Hepatocyte (in vitro differentiated cells): ENCODE results near the gene R3HDML. TPM values are rescaled to one million over a fixed set of nuclear protein-coding genes. Genes with fewer than 3 reads are reported as not detected.

Experiments
- DNase-seq: peaks from one replicate; pipeline ENCODE4 v3.0.0-alpha.2; 2016; ENCODE audit warnings: low spot score
- H2AFZ ChIP-seq: fragments of 200-600 bp; sonication (generic); 2 replicates; pipeline ENCODE4 v1.6.0; 2016; ENCODE audit warnings: antibody characterized with exemption, mild to moderate bottlenecking
- H3K27ac ChIP-seq: fragments of 200-600 bp; sonication (generic); 2 replicates; pipeline ENCODE4 v1.5.1; 2016; ENCODE audit warnings: mild to moderate bottlenecking
- H3K27me3 ChIP-seq: fragments of 200-600 bp; sonication (generic); 2 replicates; pipeline ENCODE4 v1.6.1; 2016
- H3K36me3 ChIP-seq: fragments of 200-600 bp; sonication (generic); replicated peaks from 2 replicates; pipeline ENCODE4 v1.5.1; 2016; ENCODE audit warnings: low read depth; ENCODE audit not compliant: insufficient read depth
- H3K4me1 ChIP-seq: fragments of 200-600 bp; sonication (generic); 2 replicates; pipeline ENCODE4 v1.5.1; 2016; ENCODE audit warnings: mild to moderate bottlenecking, moderate library complexity; ENCODE audit not compliant: insufficient read depth
- H3K4me2 ChIP-seq: fragments of 200-600 bp; sonication (generic); 2 replicates; pipeline ENCODE4 v1.6.0; 2016
- H3K4me3 ChIP-seq: fragments of 200-600 bp; sonication (generic); 2 replicates; pipeline ENCODE4 v1.5.1; 2016; ENCODE audit warnings: mild to moderate bottlenecking
- H3K79me2 ChIP-seq: fragments of 200-600 bp; sonication (generic); 2 replicates; pipeline ENCODE4 v1.6.0; 2017; ENCODE audit warnings: mild to moderate bottlenecking
- H3K9me2 ChIP-seq: fragments of 200-600 bp; sonication (generic); replicated peaks from 2 replicates; pipeline ENCODE4 v1.6.0; 2017; ENCODE audit warnings: mild to moderate bottlenecking; ENCODE audit not compliant: insufficient read depth
- H3K9me3 ChIP-seq: fragments of 200-600 bp; sonication (generic); 2 replicates; pipeline ENCODE4 v1.5.1; 2016; ENCODE audit warnings: low read depth, mild to moderate bottlenecking
- H4K20me1 ChIP-seq: fragments of 200-600 bp; sonication (generic); 2 replicates; pipeline ENCODE4 v1.6.0; 2016; ENCODE audit warnings: mild to moderate bottlenecking; ENCODE audit not compliant: insufficient read depth, poor library complexity, severe bottlenecking
- EZH2 ChIP-seq: fragments of 200-600 bp; sonication (generic); IDR thresholded peaks from 2 replicates; pipeline ENCODE4 v1.6.1; 2016; ENCODE audit warnings: antibody characterized with exemption, mild to moderate bottlenecking, borderline replicate concordance
- EZH2phosphoT487 ChIP-seq: fragments of 200-600 bp; sonication (generic); IDR thresholded peaks from one replicate; pipeline ENCODE4 v1.6.1; 2018; ENCODE audit warnings: antibody characterized with exemption, mild to moderate bottlenecking, low read depth, moderate library complexity; ENCODE audit not compliant: unreplicated experiment, severe bottlenecking
- WGBS: methylation state at CpG from one replicate; pipeline ENCODE4 v1.1.6; 2016; ENCODE audit warnings: low lambda C conversion rate; ENCODE audit errors: missing lambda C conversion rate; 5-methylcytosine and 5-hydroxymethylcytosine counted together
- polyA plus RNA-seq: library from polyadenylated mRNA; unstranded; fragments of >200 nt; fragmentation: Nextera tagmentation; extraction: Ambion mirVana; gene quantifications from 2 replicates; pipeline ENCODE4 v1.2.1, GENCODE V29; 2016
- total RNA-seq: library from RNA; depleted of rRNA; stranded (reverse); fragments of >200 nt; gene quantifications from 2 replicates; pipeline ENCODE4 v1.2.3, GENCODE V29; 2014
- TF ChIP-seq, protein P1 (sequence below): fragments of 200-600 bp; sonication (generic); IDR thresholded peaks from 2 replicates; pipeline ENCODE4 v1.5.1; 2016; ENCODE audit warnings: antibody characterized with exemption, mild to moderate bottlenecking; ENCODE audit not compliant: poor library complexity

The R3HDML gene, protein sequence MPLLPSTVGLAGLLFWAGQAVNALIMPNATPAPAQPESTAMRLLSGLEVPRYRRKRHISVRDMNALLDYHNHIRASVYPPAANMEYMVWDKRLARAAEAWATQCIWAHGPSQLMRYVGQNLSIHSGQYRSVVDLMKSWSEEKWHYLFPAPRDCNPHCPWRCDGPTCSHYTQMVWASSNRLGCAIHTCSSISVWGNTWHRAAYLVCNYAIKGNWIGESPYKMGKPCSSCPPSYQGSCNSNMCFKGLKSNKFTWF
- total RNA-seq = 0.23 TPM in 1 of 2 replicates, not detected in the other
- 0.21 TPM in 1 of 2 replicates, not detected in the other for polyA plus RNA-seq

GRCh38 chr20:44336725-44337380 lies at the start of gene R3HDML:
R3HDML (plus strand) TSS chr20:44337043; CDS start chr20:44337158, 115 bp downstream.
- Histone ChIP-seq H3K27me3 (no peaks in the 10 kb centered on the region), H3K27ac (no peak within 1 kb of the TSS), H4K20me1 (no peaks in the 10 kb centered on the region), H3K4me2 (no peak within 1 kb of the TSS), H3K4me3 (no peak within 1 kb of the TSS), H3K4me1 (no peaks in the 10 kb centered on the region), H3K9me2 (no peaks in the 10 kb centered on the region), H3K79me2 (no peaks in the 10 kb centered on the region), H3K36me3 (no peaks in the 10 kb centered on the region), H2AFZ (no peak within 1 kb of the TSS), H3K9me3 (no peaks in the 10 kb centered on the region)
- TF ChIP-seq EZH2 (no peak), EZH2phosphoT487 (no peak)
- TF ChIP-seq, protein P1, sequence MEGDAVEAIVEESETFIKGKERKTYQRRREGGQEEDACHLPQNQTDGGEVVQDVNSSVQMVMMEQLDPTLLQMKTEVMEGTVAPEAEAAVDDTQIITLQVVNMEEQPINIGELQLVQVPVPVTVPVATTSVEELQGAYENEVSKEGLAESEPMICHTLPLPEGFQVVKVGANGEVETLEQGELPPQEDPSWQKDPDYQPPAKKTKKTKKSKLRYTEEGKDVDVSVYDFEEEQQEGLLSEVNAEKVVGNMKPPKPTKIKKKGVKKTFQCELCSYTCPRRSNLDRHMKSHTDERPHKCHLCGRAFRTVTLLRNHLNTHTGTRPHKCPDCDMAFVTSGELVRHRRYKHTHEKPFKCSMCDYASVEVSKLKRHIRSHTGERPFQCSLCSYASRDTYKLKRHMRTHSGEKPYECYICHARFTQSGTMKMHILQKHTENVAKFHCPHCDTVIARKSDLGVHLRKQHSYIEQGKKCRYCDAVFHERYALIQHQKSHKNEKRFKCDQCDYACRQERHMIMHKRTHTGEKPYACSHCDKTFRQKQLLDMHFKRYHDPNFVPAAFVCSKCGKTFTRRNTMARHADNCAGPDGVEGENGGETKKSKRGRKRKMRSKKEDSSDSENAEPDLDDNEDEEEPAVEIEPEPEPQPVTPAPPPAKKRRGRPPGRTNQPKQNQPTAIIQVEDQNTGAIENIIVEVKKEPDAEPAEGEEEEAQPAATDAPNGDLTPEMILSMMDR = no peak
- WGBS = 88% methylated on average over 15 of the region's 16 CpGs
- no peak for DNase-seq

GRCh38 chr20:44287272-44288097 lies 49.4 kb upstream of the R3HDML start:
- Histone ChIP-seq H3K9me2 (no peaks in the 10 kb centered on the region), H3K9me3 (no peaks in the 10 kb centered on the region), H3K36me3 (no peaks in the 10 kb centered on the region), H3K4me1 (no peaks in the 10 kb centered on the region), H3K27ac (no peak overlapping the region), H3K27me3 (no peaks in the 10 kb centered on the region), H2AFZ (no peak overlapping the region), H3K4me3 (no peak overlapping the region), H3K79me2 (no peaks in the 10 kb centered on the region), H3K4me2 (no peak overlapping the region), H4K20me1 (no peaks in the 10 kb centered on the region)
- WGBS = 77% methylated on average over 5 of the region's 5 CpGs
- DNase-seq = no peak
- no peak for TF ChIP-seq EZH2phosphoT487
- TF ChIP-seq, protein P1 = no peak
- no peak for TF ChIP-seq EZH2

- Histone ChIP-seq H3K4me3 (no peak overlapping the region), H3K79me2 (no peaks in the 10 kb centered on the region), H3K27me3 (no peaks in the 10 kb centered on the region), H3K9me3 (no peaks in the 10 kb centered on the region), H3K36me3 (no peaks in the 10 kb centered on the region), H3K27ac (no peak overlapping the region), H3K4me1 (no peaks in the 10 kb centered on the region), H4K20me1 (no peaks in the 10 kb centered on the region), H3K9me2 (no peaks in the 10 kb centered on the region), H3K4me2 (no peak overlapping the region), H2AFZ (no peak overlapping the region)
- no peak for TF ChIP-seq EZH2phosphoT487
- TF ChIP-seq EZH2 = no peak
- TF ChIP-seq, protein P1 = no peak
- WGBS = 90% methylated on average over 3 of the region's 3 CpGs
- DNase-seq = no peak
Measured at GRCh38 chr20:44288252-44288651, 48.6 kb upstream of the R3HDML start.
